Thymus (tissue), 11 donors: ENCODE results near the gene USE1. TPM values are rescaled to one million over a fixed set of nuclear protein-coding genes. Genes with fewer than 3 reads are reported as not detected.
"Not testable (repeated sequence)": the region's sequence is repeated elsewhere in the genome, so short reads cannot be mapped to it uniquely, and the experiment has no call there.

Source experiments
- DNase-seq, 9 donors: peaks; one replicate each; pipeline ENCODE4 v3.0.0-alpha.2; 2013; ENCODE audit warnings: low spot score in 9 of 9, low read depth in 6 of 9, missing footprints in 1 of 9
- H3K27ac ChIP-seq, 2 donors: one replicate each; pipeline ENCODE4 v1.5.1; 2013; ENCODE audit warnings: control low read depth in 1 of 2, low read depth in 1 of 2, low read length in 1 of 2, mild to moderate bottlenecking in 1 of 2, moderate library complexity in 1 of 2
- H3K27me3 ChIP-seq, 2 donors: one replicate each; pipeline ENCODE4 v1.5.1; 2013; ENCODE audit warnings: low read length in 1 of 2; ENCODE audit not compliant: control insufficient read depth in 2 of 2, insufficient read depth in 1 of 2
- H3K36me3 ChIP-seq, 2 donors: one replicate each; pipeline ENCODE4 v1.5.1; 2013; ENCODE audit warnings: low read length in 1 of 2, mild to moderate bottlenecking in 1 of 2, moderate library complexity in 1 of 2; ENCODE audit not compliant: control insufficient read depth in 2 of 2, insufficient read depth in 2 of 2
- H3K4me1 ChIP-seq, 2 donors: one replicate each; pipeline ENCODE4 v1.5.1; 2013; ENCODE audit warnings: low read length in 2 of 2; ENCODE audit not compliant: control insufficient read depth in 2 of 2, insufficient read depth in 2 of 2
- H3K4me3 ChIP-seq, 2 donors: one replicate each; pipeline ENCODE4 v1.5.1; 2013; ENCODE audit warnings: low read length in 2 of 2, control low read depth in 1 of 2, mild to moderate bottlenecking in 1 of 2
- H3K9me3 ChIP-seq, 2 donors: one replicate each; pipeline ENCODE4 v1.5.1; 2013; ENCODE audit warnings: low read length in 1 of 2, mild to moderate bottlenecking in 1 of 2; ENCODE audit not compliant: control insufficient read depth in 2 of 2, insufficient read depth in 1 of 2
- WGBS: extraction: QIAGEN DNeasy Blood & Tissue Kit; methylation state at CpG from one replicate; pipeline ENCODE4 v1.1.7; 2013; 5-methylcytosine and 5-hydroxymethylcytosine counted together
- polyA plus RNA-seq: library from polyadenylated mRNA; stranded (reverse); fragments of 200-250 nt; gene quantifications from one replicate; pipeline ENCODE4 v1.2.3, GENCODE V29; 2013
- total RNA-seq: library from RNA; stranded (reverse); fragments of 120-200 nt; gene quantifications from one replicate; pipeline ENCODE4 v1.2.4, GENCODE V29; 2013
- donor health status: healthy.

Gene USE1
- total and polyA plus RNA-seq, 2 donors: 21.3 to 52.9 TPM

DNA sequence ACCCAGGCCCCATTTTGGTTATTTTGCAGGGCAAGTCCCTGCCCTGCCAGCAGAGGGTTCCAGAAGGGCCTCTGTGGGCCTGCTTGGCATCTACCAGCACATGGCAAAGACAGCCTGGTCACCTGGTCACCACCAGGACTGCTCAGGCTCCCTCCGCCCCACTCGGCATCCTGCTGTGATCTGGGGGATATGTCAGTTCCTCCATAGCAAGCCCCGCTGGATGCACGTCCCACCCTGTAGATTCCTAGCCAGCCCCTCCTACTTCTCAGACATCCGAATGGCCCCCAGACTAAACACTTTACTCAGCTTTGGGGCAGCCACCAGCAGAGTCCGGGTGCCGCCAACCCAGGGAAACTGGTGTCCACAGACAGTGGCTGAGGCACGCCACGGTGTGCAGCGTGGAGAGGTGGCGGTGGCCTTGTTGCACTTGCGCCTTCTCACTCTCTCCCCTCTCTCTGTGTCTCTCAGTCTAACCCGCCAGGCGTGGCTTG is 31.8 kb upstream of the USE1 start:
- Histone ChIP-seq H3K9me3 (no peaks in the 10 kb centered on the region), H3K4me3 (no peak overlapping the region), H3K36me3 (peaks cover 46 to 58% of the 10 kb centered on the region in 2 donors), H3K27me3 (no peaks in the 10 kb centered on the region), H3K27ac (peak overlapping the region in 1 of 2 donors; percentile 15), H3K4me1 (peaks cover 0 to 5% of the 10 kb centered on the region in 2 donors)
- WGBS: 68% methylated on average over 14 of the region's 14 CpGs
- DNase-seq: peak in 3 of 9 donors; percentile 6 to 12 (median 8)

GRCh38 chr19:17183858-17184321 is 31.3 kb upstream of the USE1 start:
- Histone ChIP-seq H3K36me3 (peaks cover 47 to 57% of the 10 kb centered on the region in 2 donors), H3K27ac (peak overlapping the region in 1 of 2 donors; percentile 75), H3K9me3 (no peaks in the 10 kb centered on the region), H3K4me1 (peaks cover 0 to 5% of the 10 kb centered on the region in 2 donors), H3K4me3 (no peak overlapping the region), H3K27me3 (no peaks in the 10 kb centered on the region)
- DNase-seq: peak in 5 of 9 donors; percentile 3 to 55 (median 11)
- WGBS: 44% methylated on average over 11 of the region's 11 CpGs

DNA sequence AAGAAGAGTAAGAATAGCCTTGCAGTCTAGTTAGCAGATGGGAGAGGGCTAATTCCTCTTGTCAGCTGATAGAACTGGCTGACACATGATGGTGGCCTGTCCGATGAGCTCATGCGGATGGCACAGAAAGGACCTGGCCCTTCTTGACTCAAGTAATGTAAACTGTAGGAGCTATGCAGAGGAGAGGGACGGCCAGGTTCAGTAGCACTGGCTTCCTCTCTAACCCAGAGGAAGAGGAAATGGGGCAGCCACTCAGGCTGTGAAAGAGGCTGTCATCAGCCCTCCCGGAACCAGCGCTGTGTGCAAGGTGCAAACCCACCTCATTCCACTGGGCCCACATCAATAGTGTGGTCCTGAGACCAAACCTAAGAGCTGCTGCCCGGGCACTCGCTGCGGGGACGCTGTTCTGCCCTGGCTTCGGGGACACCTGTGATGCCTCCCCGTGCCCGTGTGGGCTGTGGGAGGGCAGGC is 30.8 kb upstream of the USE1 start:
- H3K4me3 ChIP-seq: no peak overlapping the region
- 81% methylated on average over 12 of the region's 12 CpGs for WGBS
- peaks cover 47 to 61% of the 10 kb centered on the region in 2 donors for H3K36me3 ChIP-seq
- H3K27ac ChIP-seq: peak overlapping the region in 1 of 2 donors; percentile 75
- no peaks in the 10 kb centered on the region for H3K27me3 ChIP-seq
- H3K9me3 ChIP-seq: no peaks in the 10 kb centered on the region
- peak in 4 of 9 donors; percentile 10 to 56 (median 21) for DNase-seq
- peaks cover 2 to 5% of the 10 kb centered on the region in 2 donors for H3K4me1 ChIP-seq

- 97% methylated on average over 8 of the region's 8 CpGs for WGBS
- Histone ChIP-seq H3K4me1 (peaks cover 5 to 8% of the 10 kb centered on the region in 2 donors), H3K9me3 (no peaks in the 10 kb centered on the region), H3K27ac (no peak overlapping the region), H3K27me3 (no peaks in the 10 kb centered on the region), H3K4me3 (no peak overlapping the region), H3K36me3 (peaks cover 53 to 65% of the 10 kb centered on the region in 2 donors)
- no peak for DNase-seq
Measured at GRCh38 chr19:17185590-17185989, 29.6 kb upstream of the USE1 start.

GRCh38 chr19:17191736-17192135 is 23.4 kb upstream of the USE1 start:
- DNase-seq, H3K4me1 ChIP-seq, H3K27ac ChIP-seq, H3K27me3 ChIP-seq, H3K4me3 ChIP-seq, H3K9me3 ChIP-seq: not testable (repeated sequence)
- H3K36me3 ChIP-seq: peaks cover 69 to 78% of the 10 kb centered on the region in 2 donors
- WGBS: 87% methylated on average over 6 of the region's 6 CpGs

- Histone ChIP-seq H3K9me3 (peaks cover 0 to 1% of the 10 kb centered on the region in 2 donors), H3K36me3 (peaks cover 70 to 75% of the 10 kb centered on the region in 2 donors), H3K4me1 (peaks cover 3 to 5% of the 10 kb centered on the region in 2 donors), H3K27ac (no peak overlapping the region), H3K4me3 (no peak overlapping the region), H3K27me3 (no peaks in the 10 kb centered on the region)
- DNase-seq: no peak
- WGBS: 99% methylated on average over 26 of the region's 26 CpGs
Measured at GRCh38 chr19:17192751-17193150, 22.4 kb upstream of the USE1 start.

- peaks cover 3% of the 10 kb centered on the region in 2 donors for H3K4me1 ChIP-seq
- no peak for DNase-seq
- WGBS: 98% methylated on average over 16 of the region's 16 CpGs
Measured at GRCh38 chr19:17194608-17195007, 20.5 kb upstream of the USE1 start.

GRCh38 chr19:17195106-17195505 is 20.1 kb upstream of the USE1 start:
- Histone ChIP-seq H3K36me3 (peaks cover 68 to 83% of the 10 kb centered on the region in 2 donors), H3K27ac (no peak overlapping the region), H3K4me3 (no peak overlapping the region), H3K9me3 (peaks cover 0 to 1% of the 10 kb centered on the region in 2 donors), H3K27me3 (no peaks in the 10 kb centered on the region), H3K4me1 (peaks cover under 1 to 1% of the 10 kb centered on the region in 2 donors)
- no peak for DNase-seq
- 99% methylated on average over 23 of the region's 23 CpGs for WGBS

More at GRCh38 chr19:17194608-17195007, 20.5 kb upstream of the USE1 start:
- H3K27ac ChIP-seq: no peak overlapping the region
- peaks cover 68 to 81% of the 10 kb centered on the region in 2 donors for H3K36me3 ChIP-seq
- H3K27me3 ChIP-seq: no peaks in the 10 kb centered on the region
- H3K9me3 ChIP-seq: peaks cover 0 to 1% of the 10 kb centered on the region in 2 donors
- H3K4me3 ChIP-seq: no peak overlapping the region

DNA sequence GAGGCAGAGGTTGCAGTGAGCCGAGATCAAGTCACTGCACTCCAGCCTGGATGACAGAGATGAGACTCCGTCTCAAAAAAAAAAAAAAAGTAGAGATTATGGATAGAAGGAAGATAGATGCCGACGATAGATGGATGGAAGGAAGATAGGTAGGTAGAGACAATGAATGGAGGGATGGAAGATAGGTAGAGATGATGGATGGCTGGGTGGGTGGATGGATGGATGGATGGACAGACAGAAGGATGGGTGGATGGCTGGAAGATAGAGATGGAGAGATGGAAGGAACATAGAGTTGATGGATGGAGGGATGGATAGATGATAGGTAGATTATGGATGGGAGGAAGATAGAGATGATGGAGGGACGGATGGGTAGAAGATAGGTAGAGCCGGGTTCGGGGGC is 18.5 kb upstream of the USE1 start:
- DNase-seq: no peak
- Histone ChIP-seq H3K27ac (no peak overlapping the region), H3K36me3 (peaks cover 72 to 83% of the 10 kb centered on the region in 2 donors), H3K4me3 (no peak overlapping the region), H3K9me3 (peaks cover 1 to 4% of the 10 kb centered on the region in 2 donors), H3K27me3 (no peaks in the 10 kb centered on the region), H3K4me1 (no peaks in the 10 kb centered on the region)
- WGBS: 98% methylated on average over 7 of the region's 7 CpGs
